SH-SY5Y (cell line): ENCODE data around the gene AGTPBP1.

Experiments
- GATA2 ChIP-seq: IDR thresholded peaks from 2 replicates; pipeline ENCODE4 v1.6.1; 2011; ENCODE audit warnings: mild to moderate bottlenecking, low read depth, low read length
- GATA3 ChIP-seq: IDR thresholded peaks from 2 replicates; pipeline ENCODE4 v1.6.1; 2011; ENCODE audit warnings: low read depth, mild to moderate bottlenecking, low read length, moderate library complexity

The AGTPBP1 gene

GRCh38 chr9:85741875-85742596 lies at the start of gene AGTPBP1:
Gene AGTPBP1 (minus strand): TSS chr9:85741954. CDS start chr9:85712533, 29,421 bp downstream.
- TF ChIP-seq GATA2 (no peak), GATA3 (no peak)

- no peak for TF ChIP-seq GATA2
Observed at GRCh38 chr9:85746309-85746708, 4.6 kb upstream of the AGTPBP1 start.

GRCh38 chr9:85745203-85745602 lies 3.4 kb upstream of the AGTPBP1 start:
- TF ChIP-seq GATA3 (no peak), GATA2 (no peak)

GRCh38 chr9:85744480-85744879 lies 2.7 kb upstream of the AGTPBP1 start:
- TF ChIP-seq GATA2 (no peak), GATA3 (no peak)

- no peak for TF ChIP-seq GATA2
- TF ChIP-seq GATA3 = no peak
Observed at GRCh38 chr9:85743275-85744128, 1.7 kb upstream of the AGTPBP1 start.

- TF ChIP-seq GATA2 = no peak
- TF ChIP-seq GATA3 = no peak
Observed at GRCh38 chr9:85742597-85742936, 813 bp upstream of the AGTPBP1 start.

GRCh38 chr9:85741095-85741874 lies 469 bp downstream of the AGTPBP1 start:
- no peak for TF ChIP-seq GATA3
- TF ChIP-seq GATA2 = no peak

GRCh38 chr9:85740787-85741094 lies 1.0 kb downstream of the AGTPBP1 start:
- TF ChIP-seq GATA3 = no peak

GRCh38 chr9:85738509-85738908 lies 3.2 kb downstream of the AGTPBP1 start:
- TF ChIP-seq GATA3 (no peak), GATA2 (no peak)

- TF ChIP-seq GATA3 (no peak), GATA2 (no peak)
Observed at GRCh38 chr9:85737671-85738070, 4.1 kb downstream of the AGTPBP1 start.

GRCh38 chr9:85730916-85731630 lies 10.7 kb downstream of the AGTPBP1 start:
- TF ChIP-seq GATA3 (no peak), GATA2 (no peak)

GRCh38 chr9:85729882-85730281 lies 11.9 kb downstream of the AGTPBP1 start:
- TF ChIP-seq GATA3 (no peak), GATA2 (no peak)

- TF ChIP-seq GATA2 = no peak
- TF ChIP-seq GATA3 = no peak
Observed at GRCh38 chr9:85727500-85727899, 14.3 kb downstream of the AGTPBP1 start.

- TF ChIP-seq GATA2 = no peak
- no peak for TF ChIP-seq GATA3
Observed at GRCh38 chr9:85726737-85727136, 15.0 kb downstream of the AGTPBP1 start.

GRCh38 chr9:85723215-85723614 lies 18.5 kb downstream of the AGTPBP1 start:
- TF ChIP-seq GATA3 (no peak), GATA2 (no peak)
